GM10248 (cell line): ENCODE results near the gene MIER1.

Experiments used
- CTCF ChIA-PET: fragments of 300-600 bp; sonication (Branson Sonifier 250); formaldehyde crosslinking; extraction: SDS; loops from one replicate; lab custom pipeline; 2021; ENCODE audit warnings: antibody characterized with exemption; lab: Yijun Ruan, JAX
- POLR2A ChIA-PET: fragments of 350-650 bp; sonication (Branson Sonifier 250); formaldehyde crosslinking; extraction: SDS; loops from one replicate; lab custom pipeline; 2020; ENCODE audit warnings: antibody characterized with exemption; lab: Yijun Ruan, JAX
- DNase-seq: peaks from one replicate; pipeline ENCODE4 v3.0.0; 2012; ENCODE audit errors: extremely low spot score
- CTCF ChIP-seq: IDR thresholded peaks from 2 replicates; pipeline ENCODE4 v1.5.1; 2012; ENCODE audit warnings: mild to moderate bottlenecking, low read depth; ENCODE audit errors: extremely low read depth, missing control alignments, control extremely low read depth

MIER1 gene

GRCh38 chr1:66984491-66984890, 59.7 kb downstream of the MIER1 start:
- no peak for TF ChIP-seq CTCF
- POLR2A ChIA-PET, result no interaction called here
- CTCF ChIA-PET, result interaction anchor here (0.9 to 5.4 kb wide), 2 partner anchors 12 to 59 kb away, joined by 3 to 31 read pairs; no protein-coding TSS in a partner anchor

GRCh38 chr1:66985835-66986234, 61.0 kb downstream of the MIER1 start:
- no peak for TF ChIP-seq CTCF
- CTCF ChIA-PET, result interaction anchor here (5.4 kb wide), 1 partner anchor 10 kb away, joined by 31 read pairs; no protein-coding TSS in a partner anchor
- DNase-seq, result no peak
- POLR2A ChIA-PET, result no interaction called here

More at GRCh38 chr1:66984491-66984890, 59.7 kb downstream of the MIER1 start:
- peak; percentile 38 for DNase-seq

- TF ChIP-seq CTCF, result no peak
- CTCF ChIA-PET, result interaction anchor here (1.0 to 3.4 kb wide), 6 partner anchors 9 to 220 kb away, joined by 3 to 13 read pairs (median 6); no protein-coding TSS in a partner anchor
- DNase-seq, result no peak
- POLR2A ChIA-PET, result no interaction called here
Measured at GRCh38 chr1:66993076-66993475, 68.3 kb downstream of the MIER1 start.

GRCh38 chr1:66996018-66996682, 71.4 kb downstream of the MIER1 start:
- ChIA-PET CTCF (interaction anchor here (0.7 to 4.6 kb wide), 43 partner anchors 8 to 770 kb away, joined by 3 to 62 read pairs (median 4); partner anchors contain the start of genes DNAI4, MIER1 and SLC35D1), POLR2A (no interaction called here)
- DNase-seq, result peak; percentile 58
- TF ChIP-seq CTCF, result peak; percentile 88

GRCh38 chr1:66998972-66999371, 74.2 kb downstream of the MIER1 start:
- DNase-seq, result no peak
- ChIA-PET CTCF (interaction anchor here (1.1 kb wide), 1 partner anchor 213 kb away, joined by 5 read pairs; no protein-coding TSS in a partner anchor), POLR2A (no interaction called here)
- TF ChIP-seq CTCF, result no peak

- ChIA-PET CTCF (interaction anchor here (0.9 to 3.0 kb wide), 6 partner anchors 11 to 215 kb away, joined by 3 to 16 read pairs (median 4); no protein-coding TSS in a partner anchor), POLR2A (no interaction called here)
- DNase-seq, result no peak
- TF ChIP-seq CTCF, result no peak
Measured at GRCh38 chr1:66999640-67000400, 75.0 kb downstream of the MIER1 start.
